AG04449 (cell line): Measurements from ENCODE around the gene NUDT16L1.

ENCODE experiments used
- CTCF ChIA-PET: fragments of 350-600 bp; formaldehyde crosslinking; extraction: SDS; loops from one replicate; lab custom pipeline; 2021; ENCODE audit warnings: antibody characterized with exemption; lab: Yijun Ruan, JAX
- POLR2A ChIA-PET: fragments of 400-600, 350-600 bp; formaldehyde crosslinking; extraction: SDS; loops from one replicate; lab custom pipeline; 2020; ENCODE audit warnings: antibody characterized with exemption, inconsistent platforms; lab: Yijun Ruan, JAX
- DNase-seq: peaks from one replicate; pipeline ENCODE4 v3.0.0-alpha.2; 2010; ENCODE audit warnings: low read depth, low spot score
- H3K4me3 ChIP-seq: 2 replicates; pipeline ENCODE4 v1.5.1; 2011; ENCODE audit warnings: low read depth, mild to moderate bottlenecking, control low read depth, low read length
- TF ChIP-seq, protein P1 (sequence below): IDR thresholded peaks from one replicate; pipeline ENCODE4 v1.5.1; 2011; ENCODE audit warnings: mild to moderate bottlenecking, moderate library complexity, low read length, control low read depth, inconsistent platforms; ENCODE audit not compliant: insufficient read depth; ENCODE audit errors: missing control alignments

Gene NUDT16L1

DNA sequence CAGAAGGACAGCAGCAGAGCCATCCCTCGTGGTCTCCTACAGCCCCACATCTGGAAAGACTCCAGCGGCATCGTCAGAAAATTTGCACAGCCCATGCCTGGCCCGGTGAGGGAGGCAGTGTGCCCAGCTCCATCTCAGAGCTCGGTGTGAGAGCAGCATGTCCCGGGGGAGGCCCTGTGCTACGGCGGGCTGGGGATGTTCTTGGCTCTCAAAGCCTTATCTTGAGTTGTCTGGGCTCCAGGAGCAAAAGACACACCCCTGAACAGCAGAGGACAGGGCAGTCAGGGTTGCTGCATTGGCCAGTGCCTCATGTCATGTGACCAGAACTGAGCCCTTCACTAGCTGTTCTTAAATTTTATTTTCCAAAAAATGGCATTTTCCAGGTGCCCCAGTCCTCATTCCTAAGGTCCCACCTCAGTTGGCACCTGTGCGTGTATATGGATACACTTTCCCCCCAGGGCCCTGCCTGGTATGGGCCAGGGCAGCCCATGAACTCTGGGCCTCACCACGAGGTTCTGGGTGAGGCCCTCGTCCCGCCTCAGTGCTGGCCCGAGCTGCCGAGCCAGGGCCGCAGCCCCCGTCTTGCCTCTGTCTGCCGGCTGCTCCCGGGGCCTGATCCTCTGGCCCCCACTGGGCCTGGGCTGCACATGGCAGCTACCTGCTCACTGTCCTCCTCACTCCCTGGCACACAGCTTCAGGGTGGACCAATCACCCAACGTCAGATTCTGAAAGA is 3.0 kb downstream of the NUDT16L1 start:
- TF ChIP-seq, protein P1, sequence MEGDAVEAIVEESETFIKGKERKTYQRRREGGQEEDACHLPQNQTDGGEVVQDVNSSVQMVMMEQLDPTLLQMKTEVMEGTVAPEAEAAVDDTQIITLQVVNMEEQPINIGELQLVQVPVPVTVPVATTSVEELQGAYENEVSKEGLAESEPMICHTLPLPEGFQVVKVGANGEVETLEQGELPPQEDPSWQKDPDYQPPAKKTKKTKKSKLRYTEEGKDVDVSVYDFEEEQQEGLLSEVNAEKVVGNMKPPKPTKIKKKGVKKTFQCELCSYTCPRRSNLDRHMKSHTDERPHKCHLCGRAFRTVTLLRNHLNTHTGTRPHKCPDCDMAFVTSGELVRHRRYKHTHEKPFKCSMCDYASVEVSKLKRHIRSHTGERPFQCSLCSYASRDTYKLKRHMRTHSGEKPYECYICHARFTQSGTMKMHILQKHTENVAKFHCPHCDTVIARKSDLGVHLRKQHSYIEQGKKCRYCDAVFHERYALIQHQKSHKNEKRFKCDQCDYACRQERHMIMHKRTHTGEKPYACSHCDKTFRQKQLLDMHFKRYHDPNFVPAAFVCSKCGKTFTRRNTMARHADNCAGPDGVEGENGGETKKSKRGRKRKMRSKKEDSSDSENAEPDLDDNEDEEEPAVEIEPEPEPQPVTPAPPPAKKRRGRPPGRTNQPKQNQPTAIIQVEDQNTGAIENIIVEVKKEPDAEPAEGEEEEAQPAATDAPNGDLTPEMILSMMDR = no peak
- H3K4me3 ChIP-seq = no peak overlapping the region
- POLR2A ChIA-PET = interaction anchor here (0.6 to 1.6 kb wide), 2 partner anchors 38 kb away, joined by 3 to 7 read pairs; partner anchors contain the start of genes ANKS3 and DNAAF8
- DNase-seq = no peak
- CTCF ChIA-PET = interaction anchor here (0.9 to 4.5 kb wide), 3 partner anchors 10 to 259 kb away, joined by 3 to 20 read pairs (median 3); no protein-coding TSS in a partner anchor

DNA sequence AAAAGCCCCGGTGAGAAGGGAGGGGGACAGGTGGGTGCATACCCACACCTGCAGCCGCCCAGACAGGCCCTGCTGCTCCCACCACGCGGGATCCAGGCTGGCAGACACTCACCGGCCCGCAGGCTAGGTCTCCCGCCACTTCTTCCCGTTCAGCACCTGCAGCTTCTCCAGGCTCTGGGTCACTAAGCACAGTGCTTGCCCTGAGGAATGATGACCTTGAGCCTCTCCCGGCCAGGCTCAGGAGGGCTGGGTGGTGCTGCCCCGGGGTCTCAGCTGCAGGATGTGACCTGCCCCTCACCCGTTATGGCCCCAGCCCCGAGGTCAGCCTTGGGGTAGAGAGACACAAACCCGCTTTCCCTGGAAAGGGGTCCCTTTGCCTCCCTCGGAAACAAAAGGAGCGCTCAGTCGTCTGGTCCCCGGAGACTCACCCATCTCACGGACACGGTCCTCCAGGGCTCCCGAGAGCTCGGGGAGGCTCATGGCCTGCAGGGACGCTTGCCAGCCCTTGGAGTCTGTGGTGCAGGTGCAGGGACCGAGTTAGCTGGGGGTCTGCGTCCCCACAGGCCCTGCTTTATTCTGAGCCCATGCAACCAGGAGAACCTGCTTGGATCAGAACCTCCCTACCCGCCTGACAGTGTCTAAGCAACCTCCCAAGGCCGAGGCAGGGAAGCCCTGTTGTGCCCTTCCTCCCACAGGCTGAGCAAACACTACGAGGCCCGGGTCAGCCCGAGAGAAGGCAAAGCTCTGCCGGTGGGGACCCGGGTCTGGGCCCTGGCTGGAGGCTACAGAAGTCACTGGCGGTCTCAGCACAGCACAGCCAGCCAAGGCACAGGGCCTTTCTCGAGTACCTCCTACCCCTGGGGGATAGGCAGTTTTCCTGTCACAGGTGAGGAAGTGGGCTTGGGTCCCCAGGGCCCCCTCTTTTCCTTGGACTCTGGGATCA is 3.8 kb downstream of the NUDT16L1 start:
- ChIA-PET CTCF (interaction anchor here (1.6 to 4.5 kb wide), 2 partner anchors 258 to 259 kb away, joined by 6 to 20 read pairs; no protein-coding TSS in a partner anchor), POLR2A (no interaction called here)
- DNase-seq = no peak
- TF ChIP-seq, protein P1 = no peak
- H3K4me3 ChIP-seq = no peak overlapping the region

DNA sequence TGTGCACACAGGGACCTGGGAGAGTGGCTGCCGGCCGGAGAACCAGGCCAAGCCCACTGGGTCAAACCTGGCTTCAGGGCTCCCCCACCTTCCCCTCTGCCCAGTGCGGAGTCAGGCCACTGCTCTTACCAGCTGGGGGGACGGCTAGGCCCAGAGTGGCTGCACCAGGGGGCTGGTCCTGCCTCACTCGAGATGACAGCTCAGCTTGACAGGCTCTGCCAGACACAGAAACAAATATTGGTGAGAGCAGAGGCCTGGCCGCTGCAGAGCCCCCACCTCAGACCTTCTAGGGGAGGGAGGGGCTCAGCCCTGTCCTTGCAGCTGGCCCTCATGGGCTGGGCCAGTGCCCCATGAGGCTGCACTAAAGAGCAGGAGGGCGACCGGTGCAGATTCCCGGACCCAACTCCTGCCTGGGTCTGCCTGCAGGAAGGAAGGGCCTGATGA is 4.5 kb downstream of the NUDT16L1 start:
- no peak for DNase-seq
- TF ChIP-seq, protein P1 = no peak
- ChIA-PET CTCF (interaction anchor here (1.6 kb wide), 1 partner anchor 258 kb away, joined by 6 read pairs; no protein-coding TSS in a partner anchor), POLR2A (interaction anchor here (0.9 kb wide), 1 partner anchor 37 kb away, joined by 4 read pairs; the partner anchor contains the start of gene DNAAF8)
- H3K4me3 ChIP-seq = no peak overlapping the region

DNA sequence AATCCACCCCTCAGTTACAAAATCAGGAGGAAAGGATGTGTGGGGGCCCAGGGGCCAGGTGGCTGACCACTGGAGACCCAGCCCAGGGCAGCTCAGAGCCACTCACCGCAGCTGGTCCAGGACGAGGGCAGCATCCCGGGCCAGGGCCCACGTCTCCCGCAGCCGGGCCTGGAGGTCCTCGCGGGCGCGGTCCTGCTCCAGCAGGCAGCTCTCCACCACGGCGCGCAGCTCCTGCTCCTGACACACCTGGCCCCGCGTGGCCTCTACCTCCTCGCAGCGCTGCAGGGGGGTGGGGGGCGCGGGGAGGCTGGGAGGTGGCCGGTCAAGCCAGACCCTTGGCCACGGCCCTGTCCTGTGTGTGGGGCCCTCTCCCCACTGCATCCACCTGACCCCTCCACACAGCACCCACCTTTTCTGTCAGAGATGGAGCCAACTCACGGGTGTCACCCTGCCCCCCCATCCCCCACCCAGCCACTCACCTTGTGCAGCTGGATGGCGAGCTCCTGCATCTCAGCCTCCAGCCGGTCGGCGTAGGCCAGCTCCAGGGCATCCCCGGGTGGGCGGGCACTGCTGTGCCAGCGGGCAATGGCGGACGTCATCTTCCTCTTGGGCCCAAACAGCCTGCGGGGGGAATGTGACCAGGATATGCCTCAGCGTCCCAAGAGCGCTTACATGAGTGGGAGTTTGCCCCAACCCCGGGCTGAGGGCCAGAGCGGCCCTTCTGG is 5.1 kb downstream of the NUDT16L1 start:
- TF ChIP-seq, protein P1 = no peak
- DNase-seq = no peak
- ChIA-PET POLR2A (interaction anchor here (0.9 kb wide), 1 partner anchor 36 kb away, joined by 4 read pairs; the partner anchor contains the start of gene DNAAF8), CTCF (interaction anchor here (1.6 kb wide), 1 partner anchor 258 kb away, joined by 6 read pairs; no protein-coding TSS in a partner anchor)
- H3K4me3 ChIP-seq = no peak overlapping the region

DNA sequence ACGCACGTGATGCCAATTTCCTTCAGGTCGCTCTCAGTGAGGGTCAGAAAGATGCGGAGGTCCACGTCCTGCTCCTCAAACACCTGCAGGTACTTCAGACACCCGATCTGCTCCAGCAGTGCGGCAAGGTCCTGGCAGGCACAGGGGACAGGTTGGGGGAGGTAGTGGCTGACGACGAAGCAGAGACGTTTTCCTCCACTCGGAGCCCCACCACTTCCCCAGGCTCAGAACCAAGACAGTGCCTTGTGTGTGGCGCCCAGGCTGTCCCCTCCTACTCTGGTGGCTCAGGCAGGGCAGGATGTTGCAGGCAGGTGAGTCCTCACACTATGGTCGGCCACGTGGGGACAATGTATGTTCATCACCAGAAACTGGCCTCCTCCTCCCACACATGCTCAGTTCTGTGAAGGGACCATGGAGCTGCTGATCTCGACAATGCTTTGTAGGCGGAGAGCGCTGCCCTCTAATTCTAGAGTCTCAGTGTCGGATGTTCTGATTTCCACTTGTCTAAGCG is 5.7 kb downstream of the NUDT16L1 start:
- ChIA-PET POLR2A (no interaction called here), CTCF (interaction anchor here (1.5 kb wide), 1 partner anchor 257 kb away, joined by 4 read pairs; no protein-coding TSS in a partner anchor)
- DNase-seq = no peak
- H3K4me3 ChIP-seq = no peak overlapping the region
- TF ChIP-seq, protein P1 = no peak
